ENCODE measurements around the gene MS4A10.

Gene MS4A10

DNA sequence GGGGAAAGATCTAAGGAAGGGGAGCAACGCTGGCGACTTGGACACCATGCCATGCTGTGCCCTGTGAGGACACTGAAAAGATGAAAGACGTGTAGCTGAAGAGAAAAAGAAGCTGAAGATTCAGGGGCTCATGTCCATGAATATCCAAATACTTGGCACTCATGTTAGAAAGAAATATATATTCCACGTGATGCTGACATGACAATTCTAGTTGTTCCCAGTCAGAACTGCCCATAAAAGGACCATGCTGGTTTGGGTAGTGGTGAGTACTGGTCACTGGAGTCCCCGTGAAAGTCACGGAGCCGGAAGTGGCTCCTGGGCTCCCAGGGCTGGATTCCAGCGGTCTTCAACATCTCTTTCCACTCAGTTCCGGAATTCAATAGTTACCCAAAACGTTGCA, 18.6 kb upstream of the MS4A10 start:
- no peak for DNase-seq (ENCODE audit: low spot score)

- peak; percentile 86 for DNase-seq (ENCODE audit: low spot score)
Observed at GRCh38 chr11:60767388-60767811, 17.7 kb upstream of the MS4A10 start.

GRCh38 chr11:60768202-60768601, 16.9 kb upstream of the MS4A10 start:
- DNase-seq (ENCODE audit: low spot score), result no peak

DNA sequence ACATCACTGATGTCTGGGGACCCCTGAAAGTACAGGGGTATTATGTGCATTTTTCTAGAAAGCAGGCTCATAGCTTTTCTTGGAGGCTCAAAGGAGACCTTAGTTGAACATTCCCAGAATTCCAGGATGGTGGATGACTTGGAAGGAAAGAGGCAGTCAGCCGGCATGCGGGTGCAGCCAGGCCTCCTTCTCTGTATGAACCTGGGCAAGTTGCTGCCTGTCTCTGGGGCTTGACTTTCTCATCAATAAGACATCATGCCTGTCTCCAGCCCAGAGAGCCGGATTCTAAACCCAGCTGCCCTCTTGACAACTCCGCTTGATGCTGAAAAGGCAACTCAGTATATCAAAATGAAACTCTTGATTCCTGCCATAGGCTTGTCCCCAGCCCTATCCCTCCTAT, 15.9 kb upstream of the MS4A10 start:
- no peak for DNase-seq (ENCODE audit: low spot score)

DNA sequence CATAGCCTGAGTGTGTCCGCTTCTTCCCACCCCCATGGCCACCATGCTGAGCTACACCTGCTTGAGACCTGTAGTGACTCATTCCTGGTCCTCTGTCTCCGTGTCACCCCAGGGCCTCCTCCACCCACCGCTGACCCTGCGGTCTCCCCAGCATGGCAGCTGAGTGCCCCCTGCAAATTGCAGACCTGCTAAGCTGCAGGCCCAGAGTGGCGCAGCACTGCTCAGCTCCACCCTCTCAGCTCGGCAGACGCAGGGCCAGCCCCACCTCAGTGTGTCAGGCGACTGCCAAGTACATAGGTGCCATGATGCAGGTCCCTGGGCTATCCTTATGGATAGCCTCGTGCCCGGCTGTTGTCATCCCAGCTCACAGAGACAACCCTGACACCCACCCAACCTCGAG, 15.3 kb upstream of the MS4A10 start:
- DNase-seq (ENCODE audit: low spot score), result no peak

DNA sequence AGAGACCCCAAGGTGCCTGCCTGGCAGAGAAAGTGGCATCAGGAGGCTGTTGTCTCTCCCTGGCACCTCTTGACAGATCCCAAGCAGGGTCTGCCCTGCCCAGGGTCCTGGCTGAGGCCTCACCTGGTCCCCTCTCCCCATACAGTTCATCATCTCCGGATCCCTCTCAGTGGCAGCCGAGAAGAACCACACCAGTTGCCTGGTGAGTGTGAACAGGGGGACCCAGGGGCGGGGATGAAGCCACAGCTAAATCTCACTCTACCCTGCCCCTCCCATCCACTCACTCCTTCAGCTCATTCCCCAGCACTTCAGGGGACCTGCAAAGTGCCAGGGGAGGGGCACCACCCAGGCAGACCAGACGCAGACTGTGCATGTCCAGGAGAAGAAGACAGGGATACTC, 14.0 kb upstream of the MS4A10 start:
- DNase-seq (ENCODE audit: low spot score), result no peak

- DNase-seq (ENCODE audit: low spot score), result no peak
Observed at GRCh38 chr11:60771879-60772525, 13.1 kb upstream of the MS4A10 start.

DNA sequence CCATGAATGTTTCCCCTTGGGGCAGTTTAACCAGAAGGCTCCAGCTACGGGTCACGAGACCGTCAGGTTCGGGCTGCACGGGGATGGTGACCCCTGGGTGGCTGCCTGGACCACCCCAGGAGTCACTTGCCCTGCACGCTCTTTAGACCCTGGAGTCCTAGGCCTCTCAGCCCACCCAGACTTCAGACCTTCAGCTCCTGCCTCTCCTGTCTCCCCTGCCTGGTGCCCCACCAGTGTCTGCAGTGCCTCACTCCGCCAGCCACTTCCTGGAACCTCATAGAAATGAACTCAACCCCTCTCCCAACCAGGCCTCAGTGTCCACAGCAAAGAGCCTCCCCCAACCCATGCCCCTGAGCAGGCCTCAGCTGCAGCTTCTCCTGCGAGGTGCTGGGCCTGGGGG, 12.5 kb upstream of the MS4A10 start:
- DNase-seq (ENCODE audit: low spot score), result no peak

GRCh38 chr11:60774726-60775125, 10.4 kb upstream of the MS4A10 start:
- no peak for DNase-seq (ENCODE audit: low spot score)

DNA sequence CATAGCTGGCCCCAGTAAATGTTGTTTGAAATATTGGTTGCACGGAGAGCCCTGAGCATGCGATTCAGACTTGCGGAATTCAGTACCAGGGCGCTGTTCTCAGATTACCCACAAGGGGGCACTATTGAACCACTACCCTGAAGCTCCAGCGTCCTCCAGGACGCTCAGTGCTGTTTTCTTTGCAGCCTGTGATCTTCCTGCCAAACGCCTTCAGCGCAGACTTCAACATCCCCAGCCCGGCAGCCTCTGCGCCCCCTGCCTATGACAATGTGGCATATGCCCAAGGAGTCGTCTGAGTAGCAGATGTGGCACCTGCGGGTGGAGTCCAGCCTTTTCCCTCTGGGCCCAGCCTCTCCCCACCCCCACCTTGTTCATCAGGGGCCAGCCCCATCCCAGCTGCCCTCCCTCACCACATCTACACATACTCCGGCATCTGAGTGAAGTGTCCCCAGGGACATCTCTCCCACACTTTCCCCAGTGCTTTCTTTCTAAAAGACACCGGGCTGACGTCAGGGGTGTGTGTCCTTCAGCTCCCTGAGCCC, 9.6 kb upstream of the MS4A10 start:
- DNase-seq (ENCODE audit: low spot score), result peak; percentile 89

DNA sequence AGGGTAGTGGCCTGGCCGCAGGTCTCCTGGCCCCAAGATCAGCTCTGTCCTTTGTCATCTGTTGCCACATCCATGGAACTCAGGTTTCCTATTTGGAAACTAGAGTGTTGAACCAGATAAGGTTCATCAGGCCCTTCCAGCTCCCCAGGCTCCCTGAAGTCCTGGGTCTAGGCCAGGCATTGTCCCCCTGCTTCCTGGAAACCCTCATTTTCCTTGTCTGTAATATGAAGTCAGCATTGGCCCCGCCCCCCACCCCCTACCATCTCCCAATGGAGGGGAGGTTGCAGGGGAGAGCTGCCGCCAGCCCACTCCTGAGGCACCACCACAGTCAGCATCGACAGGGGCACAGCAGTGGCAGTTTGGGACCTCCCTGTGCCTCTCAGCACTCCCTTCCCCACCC, 9.0 kb upstream of the MS4A10 start:
- no peak for DNase-seq (ENCODE audit: low spot score)

GRCh38 chr11:60777106-60777505, 8.0 kb upstream of the MS4A10 start:
- no peak for DNase-seq (ENCODE audit: low spot score)

GRCh38 chr11:60777572-60777971, 7.6 kb upstream of the MS4A10 start:
- DNase-seq (ENCODE audit: low spot score), result no peak

- no peak for DNase-seq (ENCODE audit: low spot score)
Observed at GRCh38 chr11:60780065-60780464, 5.1 kb upstream of the MS4A10 start.

GRCh38 chr11:60780774-60781173, 4.4 kb upstream of the MS4A10 start:
- no peak for DNase-seq (ENCODE audit: low spot score)

GRCh38 chr11:60781286-60781980, 3.7 kb upstream of the MS4A10 start:
- DNase-seq (ENCODE audit: low spot score), result no peak

- DNase-seq (ENCODE audit: low spot score), result no peak
Observed at GRCh38 chr11:60781981-60782316, 3.2 kb upstream of the MS4A10 start.

DNA sequence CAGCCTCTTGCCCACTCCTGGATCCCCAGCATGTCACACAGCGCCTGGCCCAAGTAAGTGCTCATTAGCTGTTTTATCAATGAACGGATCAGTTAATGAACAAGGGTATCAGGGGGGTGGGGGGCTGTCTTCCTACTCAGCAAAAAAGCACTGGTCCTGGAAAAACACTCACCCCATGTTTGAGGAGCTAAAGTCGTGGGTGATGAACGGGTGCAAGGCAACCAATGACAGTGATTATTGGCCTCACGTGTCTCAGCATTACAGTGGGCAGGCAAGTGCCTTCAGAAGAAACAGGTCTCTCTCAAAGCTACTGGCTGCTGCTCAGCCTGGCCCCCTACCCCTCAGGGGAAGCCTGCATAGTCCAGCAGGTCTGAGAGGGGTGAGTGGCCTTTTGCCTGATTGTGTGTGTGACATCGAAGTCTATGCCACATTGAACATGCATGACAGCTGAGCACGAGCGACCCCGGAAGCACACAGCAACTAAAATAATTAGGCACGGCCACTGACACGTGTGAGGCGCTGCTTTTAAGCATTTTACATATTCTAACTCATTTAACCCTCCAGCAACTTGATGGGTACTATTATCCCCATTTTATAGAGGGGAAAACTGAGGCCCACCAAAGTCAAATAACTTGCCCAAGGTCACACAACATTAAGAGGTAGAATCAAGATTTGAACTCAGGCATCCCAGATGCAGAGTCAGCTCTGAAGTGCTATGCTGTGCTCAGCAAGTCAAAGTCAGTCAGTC, 2.6 kb upstream of the MS4A10 start:
- DNase-seq (ENCODE audit: low spot score), result no peak

DNA sequence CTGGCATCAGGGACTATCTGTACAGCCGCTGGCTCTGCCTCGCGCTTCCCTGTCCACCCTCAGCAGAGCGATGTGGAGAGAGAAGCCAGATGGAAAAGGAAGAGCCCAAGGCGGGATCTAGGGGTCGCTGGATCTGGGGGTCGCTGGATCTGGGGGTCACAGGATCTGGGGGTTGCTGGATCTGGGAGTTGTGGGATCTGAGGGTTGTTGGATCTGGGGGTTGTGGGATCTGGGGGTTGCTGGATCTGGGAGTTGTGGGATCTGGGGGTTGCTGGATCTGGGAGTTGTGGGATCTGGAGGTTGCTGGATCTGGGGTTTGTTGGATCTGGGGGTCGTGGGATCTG, 2.0 kb upstream of the MS4A10 start:
- no peak for DNase-seq (ENCODE audit: low spot score)

GRCh38 chr11:60783911-60784310, 1.2 kb upstream of the MS4A10 start:
- DNase-seq (ENCODE audit: low spot score), result no peak

- no peak for DNase-seq (ENCODE audit: low spot score)
Observed at GRCh38 chr11:60785806-60786361, 751 bp downstream of the MS4A10 start.

DNA sequence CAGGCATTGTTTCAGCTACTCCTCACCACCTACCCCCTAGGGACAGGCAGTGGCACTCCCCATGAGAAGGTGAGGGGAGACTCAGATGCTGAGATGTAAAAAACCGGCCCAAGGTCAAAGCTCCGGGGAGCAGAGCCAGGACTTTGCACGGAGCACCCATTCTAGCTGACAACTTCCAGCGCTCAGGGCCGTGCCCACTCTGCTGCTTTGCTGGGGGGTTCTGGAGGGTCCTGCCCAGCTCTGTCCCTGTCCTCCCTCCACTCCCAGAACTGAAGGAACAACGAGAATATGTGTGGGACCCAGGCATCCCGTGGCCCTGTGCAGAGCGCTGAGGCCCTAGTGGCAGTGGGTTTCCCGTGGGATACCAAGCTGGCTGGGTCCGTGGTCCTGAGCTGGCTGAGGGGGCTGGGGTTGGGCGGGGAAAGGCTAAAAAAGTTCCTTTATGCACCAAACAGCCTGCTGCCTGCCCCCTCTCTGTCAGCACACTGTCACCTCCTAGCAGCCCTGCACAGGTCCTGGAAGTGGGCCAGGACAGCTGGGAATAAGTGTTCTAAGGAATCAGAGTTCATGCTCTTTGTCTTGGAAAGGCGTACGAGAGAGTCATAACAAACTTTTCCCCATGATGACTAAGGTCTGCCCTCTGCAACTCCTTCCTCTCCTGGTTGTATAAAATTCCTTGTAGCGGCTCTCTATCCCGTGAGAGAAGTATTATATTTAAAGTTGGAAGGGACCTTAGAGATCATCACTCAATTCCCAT, 1.9 kb downstream of the MS4A10 start:
- DNase-seq (ENCODE audit: low spot score), result no peak

Data from D341Med (cell line).